ENCODE data around the gene SPAM1. TPM values are rescaled to one million over a fixed set of nuclear protein-coding genes. Genes with fewer than 3 reads are reported as not detected.

SPAM1 gene, protein sequence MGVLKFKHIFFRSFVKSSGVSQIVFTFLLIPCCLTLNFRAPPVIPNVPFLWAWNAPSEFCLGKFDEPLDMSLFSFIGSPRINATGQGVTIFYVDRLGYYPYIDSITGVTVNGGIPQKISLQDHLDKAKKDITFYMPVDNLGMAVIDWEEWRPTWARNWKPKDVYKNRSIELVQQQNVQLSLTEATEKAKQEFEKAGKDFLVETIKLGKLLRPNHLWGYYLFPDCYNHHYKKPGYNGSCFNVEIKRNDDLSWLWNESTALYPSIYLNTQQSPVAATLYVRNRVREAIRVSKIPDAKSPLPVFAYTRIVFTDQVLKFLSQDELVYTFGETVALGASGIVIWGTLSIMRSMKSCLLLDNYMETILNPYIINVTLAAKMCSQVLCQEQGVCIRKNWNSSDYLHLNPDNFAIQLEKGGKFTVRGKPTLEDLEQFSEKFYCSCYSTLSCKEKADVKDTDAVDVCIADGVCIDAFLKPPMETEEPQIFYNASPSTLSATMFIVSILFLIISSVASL
- total RNA-seq: not detected in 2 replicates
- polyA plus RNA-seq: not detected in 2 replicates
- not detected in 2 replicates for polyA plus RNA-seq (2012)
- polyA minus RNA-seq (ENCODE audit: low replicate concordance): not detected in 2 replicates

DNA sequence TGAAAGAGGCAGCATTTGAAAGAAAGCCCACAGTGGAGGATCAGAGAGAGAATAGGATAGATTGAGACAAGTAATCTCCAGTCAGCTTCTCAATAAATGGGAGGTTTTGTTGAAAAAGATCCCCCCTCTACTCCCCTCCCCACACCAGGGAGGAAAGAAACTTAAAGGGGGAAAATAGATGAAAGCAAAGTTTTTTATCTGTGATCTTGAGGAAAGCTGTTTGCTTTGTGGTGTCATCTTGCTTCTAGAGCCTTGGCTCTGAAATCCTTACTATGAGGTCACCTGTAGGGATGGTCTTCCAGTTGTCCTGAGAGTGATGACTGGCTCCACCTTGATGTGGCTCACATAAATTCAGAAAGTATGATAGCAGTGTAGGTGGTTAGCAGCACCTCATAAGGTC, at the start of gene SPAM1:
Gene SPAM1, plus strand, starts transcription at position 301 of the 400 bp plus-strand sequence. CDS start 28,330 bp downstream, outside the sequence.
- H3K27ac ChIP-seq (ENCODE audit: insufficient read depth, low read length): no peak within 1 kb of the TSS
- no peak within 1 kb of the TSS for H3K4me3 ChIP-seq (replicated peaks in 1 of 4; ENCODE audit: control extremely low read depth in 1 of 4, insufficient read depth in 1 of 4, low read depth in 3 of 4, low read length in 4 of 4)
- no peaks in the 10 kb centered on the region for H3K9me3 ChIP-seq (ENCODE audit: control insufficient read depth, insufficient read depth, low read depth, low read length)
- H3K4me1 ChIP-seq (ENCODE audit: control insufficient read depth, extremely low read depth, insufficient read depth, low read length): no peaks in the 10 kb centered on the region
- no peak within 1 kb of the TSS for H2AFZ ChIP-seq (ENCODE audit: low read length)
- H4K20me1 ChIP-seq (ENCODE audit: control insufficient read depth, extremely low read depth, insufficient read depth, low read length): no peaks in the 10 kb centered on the region
- H3K79me2 ChIP-seq (ENCODE audit: control insufficient read depth, insufficient read depth, low read length): no peaks in the 10 kb centered on the region
- H3K4me2 ChIP-seq (ENCODE audit: extremely low read depth, insufficient read depth, low read length): no peak within 1 kb of the TSS
- no peak within 1 kb of the TSS for H3K9ac ChIP-seq (ENCODE audit: insufficient read depth, low read length)
- H3K27me3 ChIP-seq (ENCODE audit: control insufficient read depth, insufficient read depth, low read length): no peaks in the 10 kb centered on the region
- no peak for TF ChIP-seq EZH2 (IDR thresholded peaks at IDR 0.05; ENCODE audit: low read length, missing control alignments)
- TF ChIP-seq, protein P1, sequence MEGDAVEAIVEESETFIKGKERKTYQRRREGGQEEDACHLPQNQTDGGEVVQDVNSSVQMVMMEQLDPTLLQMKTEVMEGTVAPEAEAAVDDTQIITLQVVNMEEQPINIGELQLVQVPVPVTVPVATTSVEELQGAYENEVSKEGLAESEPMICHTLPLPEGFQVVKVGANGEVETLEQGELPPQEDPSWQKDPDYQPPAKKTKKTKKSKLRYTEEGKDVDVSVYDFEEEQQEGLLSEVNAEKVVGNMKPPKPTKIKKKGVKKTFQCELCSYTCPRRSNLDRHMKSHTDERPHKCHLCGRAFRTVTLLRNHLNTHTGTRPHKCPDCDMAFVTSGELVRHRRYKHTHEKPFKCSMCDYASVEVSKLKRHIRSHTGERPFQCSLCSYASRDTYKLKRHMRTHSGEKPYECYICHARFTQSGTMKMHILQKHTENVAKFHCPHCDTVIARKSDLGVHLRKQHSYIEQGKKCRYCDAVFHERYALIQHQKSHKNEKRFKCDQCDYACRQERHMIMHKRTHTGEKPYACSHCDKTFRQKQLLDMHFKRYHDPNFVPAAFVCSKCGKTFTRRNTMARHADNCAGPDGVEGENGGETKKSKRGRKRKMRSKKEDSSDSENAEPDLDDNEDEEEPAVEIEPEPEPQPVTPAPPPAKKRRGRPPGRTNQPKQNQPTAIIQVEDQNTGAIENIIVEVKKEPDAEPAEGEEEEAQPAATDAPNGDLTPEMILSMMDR (conservative IDR thresholded peaks at IDR 0.05 in 1 of 2, IDR thresholded peaks at IDR 0.05 in 1 of 2; ENCODE audit: low read depth in 1 of 2, low read length in 2 of 2): no peak
- no peaks in the 10 kb centered on the region for H3K36me3 ChIP-seq (ENCODE audit: control insufficient read depth, insufficient read depth, low read length)
- no peak for DNase-seq (ENCODE audit: low read depth in 2 of 2)

DNA sequence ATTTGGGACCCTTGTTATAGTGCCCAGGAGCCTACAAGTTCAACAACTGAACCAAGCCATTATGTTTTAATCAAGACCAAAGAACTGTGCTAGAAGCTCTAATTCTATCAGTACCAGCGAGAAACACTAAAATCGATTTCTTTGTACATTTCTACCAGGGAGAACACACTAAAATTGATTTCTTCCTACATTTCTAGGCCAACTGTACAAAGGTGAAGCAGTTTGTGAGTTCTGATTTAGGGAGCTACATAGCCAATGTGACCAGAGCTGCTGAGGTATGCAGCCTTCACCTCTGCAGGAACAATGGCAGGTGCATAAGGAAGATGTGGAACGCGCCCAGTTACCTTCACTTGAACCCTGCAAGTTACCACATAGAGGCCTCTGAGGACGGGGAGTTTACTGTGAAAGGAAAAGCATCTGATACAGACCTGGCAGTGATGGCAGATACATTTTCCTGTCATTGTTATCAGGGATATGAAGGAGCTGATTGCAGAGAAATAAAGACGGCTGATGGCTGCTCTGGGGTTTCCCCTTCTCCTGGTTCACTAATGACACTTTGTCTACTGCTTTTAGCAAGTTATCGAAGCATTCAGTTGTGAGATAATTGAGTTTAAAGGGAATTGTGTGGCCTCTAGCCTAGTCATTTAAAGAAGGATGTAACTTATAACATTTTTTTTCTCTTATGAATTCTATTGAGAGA, 48.3 kb upstream of the SPAM1 start:
- Histone ChIP-seq H3K4me1 (ENCODE audit: control insufficient read depth, extremely low read depth, insufficient read depth, low read length) (no peaks in the 10 kb centered on the region), H3K27ac (ENCODE audit: insufficient read depth, low read length) (no peak overlapping the region), H4K20me1 (ENCODE audit: control insufficient read depth, extremely low read depth, insufficient read depth, low read length) (no peaks in the 10 kb centered on the region), H3K4me2 (ENCODE audit: extremely low read depth, insufficient read depth, low read length) (no peak overlapping the region), H3K9me3 (ENCODE audit: control insufficient read depth, insufficient read depth, low read depth, low read length) (no peaks in the 10 kb centered on the region), H3K4me3 (replicated peaks in 1 of 4; ENCODE audit: control extremely low read depth in 1 of 4, insufficient read depth in 1 of 4, low read depth in 3 of 4, low read length in 4 of 4) (no peak overlapping the region), H3K79me2 (ENCODE audit: control insufficient read depth, insufficient read depth, low read length) (no peaks in the 10 kb centered on the region), H3K27me3 (ENCODE audit: control insufficient read depth, insufficient read depth, low read length) (no peaks in the 10 kb centered on the region), H2AFZ (ENCODE audit: low read length) (no peak overlapping the region), H3K36me3 (ENCODE audit: control insufficient read depth, insufficient read depth, low read length) (no peaks in the 10 kb centered on the region), H3K9ac (ENCODE audit: insufficient read depth, low read length) (no peak overlapping the region)
- TF ChIP-seq EZH2 (IDR thresholded peaks at IDR 0.05; ENCODE audit: low read length, missing control alignments): no peak
- TF ChIP-seq, protein P1 (conservative IDR thresholded peaks at IDR 0.05 in 1 of 2, IDR thresholded peaks at IDR 0.05 in 1 of 2; ENCODE audit: low read depth in 1 of 2, low read length in 2 of 2): no peak
- DNase-seq (ENCODE audit: low read depth in 2 of 2): no peak

DNA sequence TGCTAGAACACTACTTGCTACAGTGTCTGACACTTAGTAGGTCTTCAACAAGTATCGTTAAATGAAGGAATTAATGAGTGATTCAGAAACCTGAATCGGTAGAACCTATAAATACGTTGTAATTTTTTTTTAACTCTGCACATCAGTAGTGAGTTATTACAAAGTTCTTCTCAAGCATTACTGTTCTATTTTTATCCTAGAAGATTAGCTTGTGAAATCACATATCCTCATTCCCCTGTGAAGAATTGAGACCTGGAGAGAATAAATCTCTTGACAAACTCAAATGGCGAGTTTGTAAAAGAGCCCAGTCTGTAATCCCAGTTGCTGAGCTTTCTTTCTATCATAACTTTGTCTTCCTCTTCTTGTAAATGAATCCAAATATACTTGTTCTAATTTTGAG, 45.4 kb upstream of the SPAM1 start:
- Histone ChIP-seq H3K36me3 (ENCODE audit: control insufficient read depth, insufficient read depth, low read length) (no peaks in the 10 kb centered on the region), H3K9me3 (ENCODE audit: control insufficient read depth, insufficient read depth, low read depth, low read length) (no peaks in the 10 kb centered on the region), H3K9ac (ENCODE audit: insufficient read depth, low read length) (no peak overlapping the region), H2AFZ (ENCODE audit: low read length) (no peak overlapping the region), H3K27ac (ENCODE audit: insufficient read depth, low read length) (no peak overlapping the region), H3K79me2 (ENCODE audit: control insufficient read depth, insufficient read depth, low read length) (no peaks in the 10 kb centered on the region), H4K20me1 (ENCODE audit: control insufficient read depth, extremely low read depth, insufficient read depth, low read length) (no peaks in the 10 kb centered on the region), H3K4me1 (ENCODE audit: control insufficient read depth, extremely low read depth, insufficient read depth, low read length) (no peaks in the 10 kb centered on the region), H3K27me3 (ENCODE audit: control insufficient read depth, insufficient read depth, low read length) (no peaks in the 10 kb centered on the region), H3K4me2 (ENCODE audit: extremely low read depth, insufficient read depth, low read length) (no peak overlapping the region), H3K4me3 (replicated peaks in 1 of 4; ENCODE audit: control extremely low read depth in 1 of 4, insufficient read depth in 1 of 4, low read depth in 3 of 4, low read length in 4 of 4) (no peak overlapping the region)
- TF ChIP-seq, protein P1 (conservative IDR thresholded peaks at IDR 0.05 in 1 of 2, IDR thresholded peaks at IDR 0.05 in 1 of 2; ENCODE audit: low read depth in 1 of 2, low read length in 2 of 2): no peak
- TF ChIP-seq EZH2 (IDR thresholded peaks at IDR 0.05; ENCODE audit: low read length, missing control alignments): no peak
- no peak for DNase-seq (ENCODE audit: low read depth in 2 of 2)

Data from fibroblast of lung (primary cell).